ENCODE data around the gene ERICH6B. TPM values are rescaled to one million over a fixed set of nuclear protein-coding genes. Genes with fewer than 3 reads are reported as not detected.

Gene ERICH6B
- total RNA-seq, 1 experiment from 2014 or later = not detected

GRCh38 chr13:45492538-45492937, 123.0 kb downstream of the ERICH6B start:
- Mint-ChIP-seq H3K4me1 (ENCODE audit: low read depth, unreplicated experiment) (no peaks in the 10 kb centered on the region), H3K9me3 (ENCODE audit: low read depth, unreplicated experiment) (no peaks in the 10 kb centered on the region), H3K36me3 (ENCODE audit: insufficient read depth, unreplicated experiment) (peaks cover 23% of the 10 kb centered on the region), H3K27ac (ENCODE audit: unreplicated experiment) (no peak overlapping the region), H3K27me3 (ENCODE audit: unreplicated experiment) (no peaks in the 10 kb centered on the region), H3K4me3 (ENCODE audit: low read depth, unreplicated experiment) (no peak overlapping the region)
- TF ChIP-seq, protein P1, sequence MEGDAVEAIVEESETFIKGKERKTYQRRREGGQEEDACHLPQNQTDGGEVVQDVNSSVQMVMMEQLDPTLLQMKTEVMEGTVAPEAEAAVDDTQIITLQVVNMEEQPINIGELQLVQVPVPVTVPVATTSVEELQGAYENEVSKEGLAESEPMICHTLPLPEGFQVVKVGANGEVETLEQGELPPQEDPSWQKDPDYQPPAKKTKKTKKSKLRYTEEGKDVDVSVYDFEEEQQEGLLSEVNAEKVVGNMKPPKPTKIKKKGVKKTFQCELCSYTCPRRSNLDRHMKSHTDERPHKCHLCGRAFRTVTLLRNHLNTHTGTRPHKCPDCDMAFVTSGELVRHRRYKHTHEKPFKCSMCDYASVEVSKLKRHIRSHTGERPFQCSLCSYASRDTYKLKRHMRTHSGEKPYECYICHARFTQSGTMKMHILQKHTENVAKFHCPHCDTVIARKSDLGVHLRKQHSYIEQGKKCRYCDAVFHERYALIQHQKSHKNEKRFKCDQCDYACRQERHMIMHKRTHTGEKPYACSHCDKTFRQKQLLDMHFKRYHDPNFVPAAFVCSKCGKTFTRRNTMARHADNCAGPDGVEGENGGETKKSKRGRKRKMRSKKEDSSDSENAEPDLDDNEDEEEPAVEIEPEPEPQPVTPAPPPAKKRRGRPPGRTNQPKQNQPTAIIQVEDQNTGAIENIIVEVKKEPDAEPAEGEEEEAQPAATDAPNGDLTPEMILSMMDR (IDR thresholded peaks at IDR 0.05; ENCODE audit: unreplicated experiment) = no peak
- no TSS peak for BruUV-seq (replicated peaks)
- DNase-seq = no peak
- intact Hi-C loops (cut with micrococcal nuclease; ENCODE audit: unreplicated experiment) = loop anchor here (5.0 kb wide), 1 partner anchor 80 kb away; no protein-coding TSS in a partner anchor
- CTCF ChIA-PET = no interaction called here

Other genes with a start within 250 kb of the ERICH6B start
- 16.6 and 18.2 TPM in 2 replicates for gene SLC25A30, start 197.4 kb downstream of the ERICH6B start, total RNA-seq (2022)
- gene COG3, start 150.8 kb downstream of the ERICH6B start, total RNA-seq (2022) = 18.4 and 21.6 TPM in 2 replicates
- gene CBY2, start 86.6 kb upstream of the ERICH6B start, total RNA-seq (2022) = not detected in 2 replicates
- not detected in 2 replicates for gene SIAH3, start 236.0 kb upstream of the ERICH6B start, total RNA-seq (2022)

Data from Calu3 (cell line).